CD4-positive, alpha-beta T cell treated with Interleukin-15 for 4 hours (primary cell): ENCODE data around the gene SLC38A10.

Experiments used
- DNase-seq: peaks from one replicate; pipeline ENCODE4 v3.0.0-alpha.2; 2020; ENCODE audit warnings: low spot score

Gene SLC38A10

DNA sequence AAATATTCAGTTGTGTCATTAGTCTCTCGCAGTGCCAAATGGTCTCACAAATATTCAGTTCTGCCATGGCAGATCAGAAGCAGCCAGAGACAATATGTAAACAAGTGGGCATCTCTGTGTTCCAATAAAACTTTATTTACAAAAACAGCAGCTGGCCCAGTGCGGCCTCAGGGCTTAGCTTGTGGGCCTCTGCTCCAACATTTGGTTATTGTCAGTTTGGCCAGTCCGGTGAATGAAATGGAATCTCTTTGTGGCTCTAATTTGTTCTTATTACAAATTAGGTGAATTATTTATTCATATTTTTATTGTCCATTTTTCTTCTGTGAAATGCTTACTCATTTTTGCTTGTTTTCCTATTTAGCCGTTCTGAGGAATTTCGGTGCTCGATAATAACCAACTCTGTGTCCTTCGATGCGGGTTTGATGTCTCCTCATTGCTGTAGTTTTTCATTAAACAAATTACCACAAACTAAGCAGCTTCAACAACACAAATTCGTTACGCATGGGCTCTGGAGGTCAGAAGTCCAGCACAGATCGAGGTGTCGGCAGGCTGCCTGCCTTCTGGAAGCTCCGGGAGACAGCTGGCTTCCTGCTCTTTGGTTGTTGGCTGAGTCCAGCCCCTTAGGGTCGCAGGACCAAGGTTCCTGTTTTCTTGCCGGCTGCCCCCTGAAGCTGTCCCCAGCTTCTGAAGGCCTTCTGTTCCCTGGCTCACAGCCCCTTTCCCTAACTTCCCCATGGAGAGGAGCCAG, 4.1 kb upstream of the SLC38A10 start:
- DNase-seq, result no peak

DNA sequence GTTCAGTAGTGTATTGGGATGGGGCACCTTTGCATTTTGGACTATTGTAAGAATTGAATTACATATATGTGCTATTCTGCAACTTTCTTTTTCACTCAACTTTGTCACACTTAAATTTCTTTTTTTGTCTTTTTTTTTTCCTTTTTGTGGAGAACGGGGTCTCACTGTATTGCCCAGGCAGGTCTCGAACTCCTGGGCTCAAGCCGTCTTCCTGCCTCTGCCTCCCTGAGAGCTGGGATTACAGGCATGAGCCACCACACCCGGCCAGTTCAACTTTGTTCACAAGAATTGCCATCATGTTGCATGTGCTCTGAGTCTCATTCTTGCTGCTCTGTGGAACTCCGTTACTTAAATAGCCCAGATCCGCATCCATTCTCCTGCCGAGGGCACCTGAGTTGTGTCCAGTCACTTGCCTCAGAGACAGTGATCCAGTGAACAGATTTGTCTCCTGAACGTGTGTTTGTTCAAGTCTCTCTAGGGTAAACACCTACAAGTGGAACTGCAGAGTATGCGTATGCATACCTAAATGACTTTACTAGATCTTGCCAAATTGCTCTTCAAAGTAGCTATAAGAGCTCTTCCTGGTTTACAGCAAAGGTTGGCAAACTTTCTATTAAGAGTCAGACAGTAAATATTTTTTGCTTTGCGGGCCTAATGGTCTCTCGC, 3.4 kb upstream of the SLC38A10 start:
- DNase-seq, result no peak

DNA sequence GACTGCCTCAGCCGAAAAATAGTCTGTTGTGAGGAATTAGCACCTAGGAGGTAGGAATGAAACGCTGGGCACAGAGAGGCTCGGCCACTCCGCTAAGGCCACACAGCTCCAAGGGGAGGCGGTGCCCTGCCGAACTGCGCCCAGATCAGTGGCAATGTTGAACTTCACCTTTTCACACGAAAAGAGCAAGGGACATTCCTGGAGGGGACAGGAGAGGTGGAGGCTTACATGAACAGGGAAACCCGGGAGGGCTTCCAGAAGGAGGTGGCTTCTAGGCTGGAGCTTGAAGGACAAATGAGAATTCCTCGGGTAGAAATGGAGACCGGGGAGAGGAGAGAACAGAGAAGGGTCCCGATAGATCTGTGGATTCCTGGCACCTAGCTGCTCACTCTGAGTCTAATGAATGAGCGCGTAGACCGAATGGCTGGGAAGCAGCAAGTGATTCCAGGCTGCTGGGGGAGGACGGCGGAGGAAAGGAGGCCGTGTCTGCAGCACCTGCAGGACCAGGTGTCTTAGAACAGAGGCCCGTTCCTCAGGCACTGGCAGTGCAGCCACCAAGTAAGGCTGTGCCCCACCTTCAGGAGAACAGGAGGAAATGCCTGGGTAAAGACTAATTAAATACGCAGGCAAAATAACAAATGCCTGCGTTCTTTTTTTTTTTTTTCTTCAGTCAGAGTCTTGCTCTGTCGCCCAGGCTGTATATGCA, 722 bp upstream of the SLC38A10 start:
- peak; percentile 63 for DNase-seq

DNA sequence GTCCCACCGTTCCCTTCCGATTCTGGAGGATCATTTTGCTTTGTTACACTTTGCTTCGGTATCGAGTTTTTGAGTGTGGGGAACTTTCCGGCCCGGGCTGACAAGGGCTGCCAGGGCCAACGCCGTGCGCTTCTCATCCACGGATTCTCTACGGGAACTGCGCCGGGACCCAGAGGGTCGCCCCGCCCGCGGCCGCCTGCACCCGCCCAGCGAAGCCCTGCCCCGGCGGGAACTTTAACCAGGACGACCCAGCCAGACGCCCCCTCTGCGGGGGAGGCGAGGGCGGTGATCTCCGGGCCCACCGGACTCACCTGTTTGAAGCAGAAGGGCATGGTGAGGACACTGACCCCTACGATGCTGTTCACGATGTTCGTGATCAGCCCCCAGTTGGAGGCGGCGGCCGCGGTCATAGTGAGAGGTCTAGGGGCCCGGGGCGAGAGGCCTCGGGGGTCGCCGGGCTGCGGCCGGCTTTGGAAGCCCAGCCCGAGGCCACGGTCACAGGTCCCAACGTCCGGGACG, 536 bp downstream of the SLC38A10 start:
- DNase-seq, result no peak

DNA sequence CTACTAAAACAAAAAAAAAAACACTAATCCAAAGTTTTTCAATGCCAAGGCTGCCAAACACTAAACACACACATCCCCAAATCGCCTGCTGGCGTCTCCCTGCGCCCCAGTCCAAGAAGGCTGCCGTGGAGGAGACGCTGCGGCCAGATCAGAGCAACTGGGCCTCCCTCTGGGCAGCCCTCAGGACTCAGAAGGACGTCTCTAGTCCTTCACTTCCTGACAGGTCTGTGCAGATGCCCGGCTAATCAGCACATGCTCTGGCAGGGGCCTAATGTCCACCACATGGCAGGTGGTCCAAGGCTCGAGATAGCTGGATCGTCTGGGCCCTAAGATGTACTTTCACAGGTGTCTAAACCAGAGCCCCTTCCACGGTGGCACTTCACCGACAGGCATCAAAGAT, 2.7 kb downstream of the SLC38A10 start:
- DNase-seq, result no peak

DNA sequence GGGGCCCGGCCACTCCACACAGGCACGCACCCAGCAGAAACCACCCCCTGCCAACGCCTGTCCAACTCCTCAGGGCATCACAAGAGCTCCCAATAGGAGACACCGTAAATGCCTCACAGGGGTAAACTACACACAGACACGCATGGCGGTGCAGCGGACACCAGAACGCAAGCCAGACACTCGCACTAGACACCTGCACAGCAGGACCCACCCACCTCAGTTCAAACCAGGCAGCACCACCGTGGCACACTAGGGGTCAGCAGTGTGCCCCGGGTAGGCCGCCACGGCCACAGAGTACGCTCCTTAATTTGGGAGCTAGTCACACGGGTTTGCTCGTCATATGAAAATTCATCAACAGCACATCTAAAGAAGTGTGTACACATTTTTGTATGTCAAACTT, 3.4 kb downstream of the SLC38A10 start:
- peak; percentile 77 for DNase-seq

DNA sequence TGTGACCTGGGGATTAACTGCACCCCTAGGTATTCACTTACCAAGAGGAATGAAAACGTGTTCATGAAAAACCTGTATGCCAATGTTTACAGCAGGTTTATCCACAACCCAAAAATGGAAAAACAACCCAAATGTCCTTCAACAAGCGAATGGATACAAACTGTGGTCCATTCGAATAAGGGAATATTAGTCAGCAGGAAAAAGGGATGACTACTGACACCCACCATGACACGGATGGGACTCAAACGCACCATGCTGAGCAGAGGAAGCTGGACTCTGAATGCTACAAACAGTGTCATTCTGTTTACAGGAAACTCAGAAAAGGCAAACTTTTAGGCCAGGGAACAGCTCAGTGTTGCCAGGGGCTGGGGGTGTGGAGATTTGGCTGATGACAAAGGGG, 4.9 kb downstream of the SLC38A10 start:
- DNase-seq, result no peak

DNA sequence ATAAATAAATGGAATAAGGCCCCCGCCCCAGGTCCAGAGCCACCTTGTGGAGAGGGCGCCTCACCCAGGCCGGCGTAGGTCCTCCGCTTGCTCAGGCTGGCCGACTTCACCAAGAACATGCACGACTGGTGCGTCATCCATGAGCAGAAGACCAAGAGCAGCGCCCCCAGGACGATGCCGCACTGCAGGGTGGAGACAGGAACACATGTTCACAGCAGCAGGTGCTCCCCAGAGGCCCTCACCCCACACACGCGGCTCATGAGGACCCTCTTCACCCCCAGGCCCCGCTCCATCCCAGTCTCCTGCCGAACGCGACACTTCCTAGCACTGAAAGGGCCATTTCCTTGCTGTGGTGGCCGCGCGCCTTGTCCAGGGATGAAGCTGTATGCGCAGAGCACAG, 5.5 kb downstream of the SLC38A10 start:
- DNase-seq, result no peak

DNA sequence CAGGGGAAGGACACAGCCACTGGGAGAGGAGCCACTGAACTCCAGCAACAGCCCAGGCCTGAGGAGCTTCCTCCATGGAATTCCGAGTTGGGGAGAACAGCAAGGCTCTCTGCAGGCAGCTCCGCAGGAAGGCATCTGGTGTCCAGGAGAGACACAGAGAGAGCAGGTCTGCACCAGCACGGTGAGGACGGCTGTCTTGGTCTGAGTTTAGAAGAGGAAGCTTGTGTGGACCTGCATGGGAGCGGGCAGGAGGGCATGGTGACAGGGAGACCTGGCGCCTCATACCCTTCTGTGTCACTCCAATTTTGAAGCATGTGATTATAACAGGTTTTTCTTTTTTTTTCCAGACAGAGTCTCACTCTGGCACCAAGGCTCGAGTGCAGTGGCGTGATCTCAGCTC, 6.4 kb downstream of the SLC38A10 start:
- no peak for DNase-seq

DNA sequence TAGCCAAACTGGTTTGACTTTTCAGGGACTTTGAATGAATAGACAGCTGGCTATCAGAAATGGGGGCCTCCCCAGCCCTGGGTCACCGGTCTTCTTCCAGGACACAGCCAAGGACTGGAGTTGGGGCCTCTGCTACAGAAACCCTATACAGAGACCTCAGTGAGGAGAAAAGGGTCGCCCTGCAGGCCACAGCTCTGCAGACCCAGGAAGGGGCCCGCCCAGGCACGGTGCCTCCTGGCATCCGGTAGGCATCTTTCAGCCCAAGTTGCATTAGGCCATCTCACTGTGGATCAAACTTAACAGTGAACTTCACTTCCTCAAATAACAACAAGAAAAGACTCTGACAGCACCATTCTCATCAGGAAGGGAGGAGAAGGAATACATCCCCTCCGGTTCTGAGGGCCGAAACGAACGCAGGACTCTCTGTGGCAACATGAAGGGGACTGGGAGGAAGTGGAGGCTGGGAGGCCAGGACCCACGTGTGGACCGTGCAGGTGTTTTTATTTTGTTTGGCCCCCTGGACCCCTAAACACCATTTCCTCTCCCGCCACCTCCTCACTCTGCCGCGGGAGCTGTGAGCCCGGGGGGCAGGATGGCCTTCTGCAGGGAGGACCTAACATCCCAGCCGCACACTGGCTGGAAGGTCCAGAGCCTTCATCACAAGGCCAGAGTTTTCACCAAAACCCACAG, 7.2 kb downstream of the SLC38A10 start:
- peak; percentile 11 for DNase-seq

DNA sequence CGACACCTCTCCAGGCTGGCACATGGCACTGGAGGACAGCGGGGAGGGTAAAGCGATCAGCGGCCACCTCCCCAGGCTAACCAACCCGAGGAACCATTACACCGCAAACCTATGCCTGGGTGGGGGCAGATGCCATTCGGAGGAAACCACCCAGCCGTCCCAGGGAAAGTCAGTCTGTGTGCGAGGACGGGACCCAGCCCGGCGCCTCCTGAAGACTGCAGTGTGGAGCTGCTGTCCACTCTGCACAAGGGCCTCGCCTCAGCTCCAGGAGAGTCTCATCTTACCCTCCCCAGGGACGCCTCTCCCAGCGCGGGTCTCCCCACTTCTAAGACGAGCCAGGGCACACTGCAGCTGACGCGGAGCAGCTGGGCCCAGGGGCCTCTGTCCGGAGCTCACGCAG, 8.0 kb downstream of the SLC38A10 start:
- DNase-seq, result no peak

DNA sequence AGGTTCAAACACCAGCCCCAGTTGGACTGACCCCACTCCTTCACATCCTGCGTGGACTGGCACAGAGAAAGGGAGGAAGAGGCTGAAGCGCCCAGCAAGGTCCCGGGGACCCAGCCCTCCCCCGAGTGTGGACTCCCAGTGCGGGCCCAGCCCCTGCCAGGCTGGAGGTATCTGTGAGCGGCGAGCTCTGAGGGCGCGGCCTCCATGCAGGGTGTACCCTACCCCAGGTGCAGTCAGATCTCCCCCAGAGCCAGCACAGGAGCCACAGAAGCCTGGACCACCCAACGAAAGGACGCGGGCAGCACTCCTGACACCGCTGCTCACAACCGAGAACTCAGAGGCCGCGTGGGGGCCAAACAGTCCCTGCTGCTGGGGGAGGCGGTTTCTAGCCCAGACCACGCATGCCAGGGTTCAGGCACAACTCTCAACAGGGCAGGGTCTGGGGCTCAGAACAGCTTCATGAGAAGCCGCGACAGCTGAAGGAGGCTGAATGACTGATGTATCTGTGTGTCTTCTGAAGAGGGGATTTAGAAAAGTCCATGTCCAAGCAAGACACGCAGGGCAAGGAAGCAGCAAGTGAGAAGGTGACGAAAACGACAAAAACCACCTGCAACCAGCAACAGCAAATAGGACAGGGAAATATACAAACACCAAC, 8.5 kb downstream of the SLC38A10 start:
- DNase-seq, result no peak

DNA sequence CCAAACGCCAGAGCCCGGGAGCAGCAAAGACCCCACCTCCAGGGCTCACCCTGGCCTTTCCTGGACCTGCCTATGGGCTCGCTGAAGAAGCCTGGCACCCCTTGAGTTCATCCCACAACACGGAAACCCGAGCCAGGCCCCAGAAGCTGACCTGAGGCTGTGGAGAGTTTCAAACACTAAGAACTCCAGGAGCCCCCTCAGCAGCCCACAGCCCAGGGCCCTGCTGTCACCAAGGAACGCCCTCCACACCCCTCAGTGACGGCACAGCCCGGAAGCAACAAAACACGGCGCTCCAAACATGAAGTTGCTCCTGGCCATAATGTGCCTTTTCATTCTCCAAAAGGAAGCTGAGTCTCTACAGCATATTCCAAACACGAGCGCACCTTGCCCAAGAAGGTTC, 9.2 kb downstream of the SLC38A10 start:
- no peak for DNase-seq

DNA sequence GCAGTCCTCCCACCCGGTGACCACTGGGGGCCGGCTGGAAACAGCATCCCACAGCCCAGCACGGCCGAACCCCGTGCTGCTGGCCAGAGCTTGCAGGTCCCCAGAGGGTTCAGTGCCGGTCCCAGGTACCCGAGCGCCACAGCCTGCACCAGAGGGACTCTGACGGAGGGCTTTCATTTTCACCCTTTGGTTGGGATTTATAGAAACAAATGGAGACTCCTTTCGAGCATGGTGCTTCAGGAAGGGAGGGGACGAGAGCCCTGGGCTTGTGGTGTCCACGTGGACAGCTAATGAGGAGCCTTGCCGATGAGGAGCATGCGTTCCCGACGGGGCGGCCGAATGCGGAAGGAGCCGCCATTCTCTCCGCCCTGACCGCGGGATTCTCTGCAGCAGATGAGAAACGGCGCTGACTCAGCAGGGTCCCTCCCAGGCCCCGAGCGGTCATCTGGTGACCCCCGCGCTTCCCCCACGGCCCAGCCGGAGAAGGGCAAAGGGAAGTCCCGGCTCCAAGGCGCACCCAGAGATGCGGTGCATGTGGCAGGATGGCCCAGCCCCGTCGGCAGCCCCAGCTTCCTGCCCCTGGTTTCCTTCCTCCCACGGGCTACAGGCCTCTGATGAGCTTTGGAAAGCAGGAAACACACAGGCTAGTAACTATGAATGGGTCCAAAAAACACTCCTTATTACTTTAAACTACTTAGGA, 9.8 kb downstream of the SLC38A10 start:
- DNase-seq, result peak; percentile 54

DNA sequence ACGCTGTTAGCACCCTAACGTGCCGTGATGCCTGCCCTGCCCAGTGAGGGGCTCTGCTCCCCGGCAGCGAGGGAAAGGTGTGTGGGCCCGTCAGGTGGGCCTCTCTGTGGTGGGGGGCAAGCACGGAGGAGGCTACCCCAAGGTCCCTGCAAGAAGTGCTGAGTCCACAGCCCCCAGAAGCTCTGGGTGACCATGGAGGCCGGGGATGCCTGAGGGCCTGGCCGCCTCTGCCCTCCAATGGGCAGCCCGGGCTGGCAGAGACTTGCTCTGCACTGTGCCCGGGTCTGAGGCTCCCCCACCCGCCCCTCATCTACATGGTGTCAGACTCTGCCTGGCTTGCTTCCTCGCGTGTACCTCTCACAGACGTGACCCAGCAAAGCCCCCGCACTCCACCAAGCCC, 12.2 kb downstream of the SLC38A10 start:
- DNase-seq, result no peak

DNA sequence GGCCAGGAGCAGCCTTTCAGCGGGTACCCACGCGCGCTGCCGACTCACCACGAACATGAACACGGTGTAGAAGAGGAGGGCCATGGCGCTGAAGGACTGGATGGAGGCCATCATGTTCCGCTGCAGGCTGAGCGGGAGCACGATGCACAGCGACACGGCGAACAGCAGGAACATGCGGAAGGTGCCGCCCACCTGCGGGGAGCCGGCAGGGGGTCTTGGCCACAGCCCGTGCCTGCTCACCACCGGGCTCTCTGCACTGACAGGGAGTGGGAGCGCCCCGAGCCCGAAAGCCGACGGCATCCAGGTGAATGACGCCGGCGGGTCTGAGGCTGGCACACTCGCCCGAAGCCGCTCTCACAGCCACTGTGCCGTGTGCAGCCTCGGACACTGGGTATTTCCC, 13.0 kb downstream of the SLC38A10 start:
- no peak for DNase-seq

DNA sequence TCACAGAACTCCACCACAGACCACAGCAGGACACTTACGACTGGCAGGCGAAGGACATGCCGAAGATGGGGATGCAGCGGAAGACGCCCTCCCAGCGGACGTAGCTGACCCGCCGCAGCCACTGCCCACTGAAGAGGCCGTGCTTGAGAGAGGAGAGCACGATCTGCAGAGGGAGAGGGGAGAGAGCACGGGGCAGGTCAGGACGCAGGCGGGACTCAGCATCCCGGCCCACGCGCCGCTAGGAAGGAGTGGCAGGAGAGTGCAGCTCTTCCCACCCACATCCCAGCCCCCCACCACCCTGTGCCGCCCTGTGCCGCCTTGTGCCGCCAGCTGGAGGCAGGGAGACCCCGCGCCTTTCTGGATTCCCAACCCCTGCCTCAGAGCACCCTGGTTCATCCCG, 14.5 kb downstream of the SLC38A10 start:
- DNase-seq, result no peak

DNA sequence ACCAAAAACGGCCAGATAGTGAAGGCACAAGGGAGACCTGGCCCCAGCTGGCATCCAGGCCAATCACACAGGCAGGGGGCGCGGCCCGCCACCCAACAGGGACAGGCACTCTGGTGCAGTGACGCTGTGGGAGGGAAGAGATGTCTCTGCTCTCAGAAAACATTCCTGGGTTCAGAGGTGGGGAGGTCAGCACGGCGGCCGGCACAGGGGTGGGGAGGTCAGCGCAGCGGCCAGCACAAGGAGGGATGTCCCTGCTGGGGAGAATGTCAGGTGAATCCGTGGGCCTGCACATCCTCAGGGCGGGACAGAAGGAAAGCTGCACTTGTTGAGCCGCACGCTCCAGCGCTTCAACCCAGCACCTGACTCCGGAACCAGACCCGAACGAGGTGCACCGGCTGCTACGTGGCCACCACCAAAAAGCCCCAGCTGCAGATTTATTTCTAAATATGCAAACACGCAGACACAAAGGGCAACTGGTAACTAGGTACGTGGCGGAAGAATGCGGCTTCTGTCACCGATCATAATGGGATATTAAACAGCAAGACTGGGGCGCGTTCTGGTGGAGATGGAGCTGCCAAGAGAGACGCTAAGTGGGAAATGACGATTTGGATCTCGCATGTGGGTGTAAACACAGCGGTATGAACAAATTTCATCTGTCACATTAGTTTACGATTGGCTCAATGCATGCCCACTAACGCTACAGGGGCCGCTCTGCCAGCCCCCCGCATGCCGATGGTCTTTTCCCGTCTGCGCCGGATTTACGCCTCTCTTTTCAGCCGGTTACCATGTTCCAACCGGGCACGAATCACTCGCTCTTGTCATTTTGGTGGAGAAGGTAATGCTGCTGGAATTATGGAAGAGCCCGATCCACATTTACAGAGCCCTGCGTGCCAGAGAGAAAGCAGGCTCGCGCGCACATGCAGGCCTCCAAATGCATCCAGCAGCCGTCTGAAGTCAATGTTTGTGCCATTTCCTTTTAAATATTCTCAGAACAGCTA, 15.5 kb downstream of the SLC38A10 start:
- no peak for DNase-seq

DNA sequence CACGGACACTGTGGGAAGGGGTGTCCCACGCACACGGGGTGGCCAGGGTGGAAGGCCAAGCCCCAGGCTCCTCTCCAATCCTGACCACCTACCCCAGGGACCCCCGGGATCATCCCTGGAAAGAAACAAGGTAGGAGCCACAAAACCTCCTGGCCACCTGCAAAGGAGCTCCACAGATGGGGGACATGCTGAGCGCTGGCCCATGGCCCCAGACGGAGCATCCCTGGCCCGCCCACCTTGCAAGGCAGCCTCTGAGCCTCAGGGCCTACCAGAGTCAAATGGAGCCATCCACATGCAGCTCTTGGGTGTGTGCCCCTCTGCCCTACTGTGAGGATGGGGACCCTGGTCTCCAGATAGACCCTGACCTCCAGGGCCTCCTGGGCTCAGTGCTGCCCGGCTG, 16.3 kb downstream of the SLC38A10 start:
- DNase-seq, result no peak
